ES-I3 (cell line): Measurements from ENCODE around the gene USP13.
"Not testable (repeated sequence)": the region's sequence is repeated elsewhere in the genome, so short reads cannot be mapped to it uniquely, and the experiment has no call there.

Experiments
- H3K36me3 ChIP-seq: 2 replicates; pipeline ENCODE4 v1.6.1; 2013; ENCODE audit warnings: mild to moderate bottlenecking, low read length, control low read depth, moderate library complexity; ENCODE audit not compliant: insufficient read depth
- H3K4me1 ChIP-seq: 2 replicates; pipeline ENCODE4 v1.6.1; 2013; ENCODE audit warnings: mild to moderate bottlenecking, control low read depth, low read length; ENCODE audit not compliant: insufficient read depth
- H3K9ac ChIP-seq: 2 replicates; pipeline ENCODE4 v1.6.1; 2013; ENCODE audit warnings: low read depth, mild to moderate bottlenecking, low read length, moderate library complexity
- H3K9me3 ChIP-seq: 2 replicates; pipeline ENCODE4 v1.6.1; 2013; ENCODE audit warnings: mild to moderate bottlenecking, low read length, moderate library complexity; ENCODE audit not compliant: control insufficient read depth, insufficient read depth

The USP13 gene

DNA sequence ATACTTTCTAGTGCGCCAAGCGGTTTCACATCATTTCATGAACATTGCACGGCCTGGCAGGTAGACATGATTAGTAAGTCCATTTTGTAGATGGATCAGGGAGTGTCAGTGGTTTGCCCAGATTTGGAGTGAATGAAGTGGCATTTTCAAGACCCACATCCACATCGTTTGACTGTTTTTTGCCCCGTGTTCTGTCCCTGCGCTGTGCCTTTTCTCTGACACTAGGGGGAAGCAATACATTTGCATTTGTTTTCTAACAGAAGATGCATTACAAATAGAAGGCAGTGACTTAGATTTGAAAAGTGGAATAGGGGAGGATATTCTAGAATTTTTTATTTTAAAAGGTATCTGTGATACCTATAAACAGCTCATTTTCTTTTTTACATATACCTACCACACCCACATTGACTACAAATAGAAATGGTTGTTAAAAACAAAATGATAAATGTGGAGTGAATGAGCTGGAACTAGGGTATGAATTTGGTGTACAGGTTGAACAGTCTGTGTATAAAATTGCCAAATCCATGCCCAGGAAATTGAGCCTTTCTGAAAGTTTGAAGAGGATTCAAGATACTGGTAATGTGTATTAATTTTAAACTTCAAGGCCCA lies 98.0 kb downstream of the USP13 start:
- no peaks in the 10 kb centered on the region for H3K9me3 ChIP-seq
- H3K36me3 ChIP-seq = peaks cover 4% of the 10 kb centered on the region; the same call in 1 of the 2 replicates
- H3K4me1 ChIP-seq = no peaks in the 10 kb centered on the region
- H3K9ac ChIP-seq = no peak overlapping the region

DNA sequence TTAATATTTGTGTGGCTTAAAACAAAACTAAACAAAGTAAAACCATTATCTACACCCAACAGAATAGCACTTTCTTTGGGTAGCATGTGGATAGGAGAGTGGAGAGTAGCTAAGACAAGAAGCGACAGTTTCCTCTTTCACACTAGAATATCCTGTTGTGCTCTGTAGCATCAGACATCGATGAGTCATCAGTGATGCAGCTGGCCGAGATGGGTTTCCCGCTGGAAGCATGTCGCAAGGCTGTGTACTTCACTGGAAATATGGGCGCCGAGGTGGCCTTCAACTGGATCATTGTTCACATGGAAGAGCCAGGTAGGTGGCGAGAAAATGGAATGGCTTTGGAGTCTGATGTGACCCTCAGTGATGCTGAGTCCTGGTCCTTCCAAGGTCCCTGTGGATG lies 108.1 kb downstream of the USP13 start:
- H3K36me3 ChIP-seq = 0 out of 2 replicates have a peak, but pooled peaks cover under 1% of the 10 kb centered on the region
- H3K4me1 ChIP-seq = no peaks in the 10 kb centered on the region
- H3K9ac ChIP-seq = no peak overlapping the region
- H3K9me3 ChIP-seq = no peaks in the 10 kb centered on the region

DNA sequence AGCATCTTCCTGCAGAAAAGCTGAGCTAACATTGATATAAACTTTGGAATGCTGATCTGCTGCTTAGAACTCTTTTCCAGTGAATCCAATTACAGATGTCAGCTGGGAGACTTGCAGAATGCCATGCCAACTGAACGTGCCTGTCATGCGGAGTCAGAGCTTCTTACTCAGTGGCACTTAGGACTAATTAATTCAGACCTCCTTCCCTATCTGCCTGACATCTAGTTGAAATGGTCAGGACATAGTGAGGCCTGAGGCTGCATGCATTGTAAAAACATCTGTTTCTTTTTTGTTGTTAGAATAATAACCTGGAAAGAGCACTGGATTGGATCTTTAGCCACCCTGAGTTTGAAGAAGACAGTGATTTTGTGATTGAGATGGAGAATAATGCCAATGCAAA lies 112.6 kb downstream of the USP13 start:
- Histone ChIP-seq H3K9me3 (no peaks in the 10 kb centered on the region), H3K36me3 (peaks cover 5% of the 10 kb centered on the region), H3K4me1 (no peaks in the 10 kb centered on the region), H3K9ac (no peak overlapping the region)

DNA sequence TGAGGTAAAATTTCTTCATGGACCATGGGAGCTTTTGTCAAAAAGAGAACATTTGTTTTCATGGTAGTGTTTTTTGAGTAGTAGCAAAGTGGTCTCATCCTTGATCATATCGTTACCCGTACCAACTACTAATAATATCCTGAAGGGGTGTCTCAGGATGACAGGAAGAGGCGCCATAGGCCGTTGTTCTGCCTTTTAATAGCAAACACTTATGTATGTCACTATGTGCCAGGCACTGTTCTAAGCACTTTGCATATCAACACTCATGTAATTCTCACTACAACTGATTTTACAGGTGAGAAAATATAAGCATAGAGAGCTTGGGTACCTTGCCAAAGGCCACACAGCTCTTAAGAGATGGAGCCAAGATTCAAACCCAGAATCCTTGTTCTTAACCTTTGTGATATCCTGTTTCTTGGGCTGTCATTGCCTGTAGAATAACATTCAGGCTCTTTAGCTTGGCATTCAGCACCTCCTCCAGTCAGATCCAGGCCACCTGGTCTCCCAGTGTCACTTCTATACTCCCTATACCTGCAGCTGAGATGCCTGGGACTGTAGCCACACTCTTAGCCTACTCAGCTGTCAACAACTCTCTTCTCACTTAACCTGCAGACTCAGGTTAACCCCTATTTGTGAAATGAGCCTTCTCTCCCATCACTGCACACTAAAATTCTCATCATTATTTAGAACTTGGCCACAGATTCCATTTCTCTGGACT lies 113.7 kb downstream of the USP13 start:
- H3K36me3 ChIP-seq = peaks cover 5% of the 10 kb centered on the region
- peaks cover 6% of the 10 kb centered on the region; the same call in 1 of the 2 replicates for H3K4me1 ChIP-seq
- no peaks in the 10 kb centered on the region for H3K9me3 ChIP-seq
- no peak overlapping the region for H3K9ac ChIP-seq

DNA sequence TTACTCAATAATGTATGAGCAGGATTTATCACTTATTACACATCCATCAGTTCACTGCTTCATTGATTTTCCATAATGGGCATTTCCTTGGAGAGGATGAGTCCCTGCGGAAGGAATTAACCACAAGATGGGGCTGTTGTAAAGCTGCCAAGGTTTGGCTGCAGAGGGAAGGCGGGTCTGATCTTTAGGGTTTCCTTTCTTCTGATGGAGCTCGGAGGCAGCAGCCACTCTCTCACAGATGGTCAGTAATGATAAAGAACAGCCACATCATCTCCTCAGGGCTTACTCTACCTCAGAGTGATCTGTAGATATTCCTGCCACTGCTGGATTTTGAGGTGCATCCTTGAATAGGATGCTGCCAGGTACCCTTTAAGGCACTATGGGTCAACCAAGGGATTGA lies 115.2 kb downstream of the USP13 start:
- no peak overlapping the region for H3K9ac ChIP-seq
- peaks cover 5% of the 10 kb centered on the region for H3K36me3 ChIP-seq
- peaks cover 14% of the 10 kb centered on the region for H3K4me1 ChIP-seq
- no peaks in the 10 kb centered on the region for H3K9me3 ChIP-seq

DNA sequence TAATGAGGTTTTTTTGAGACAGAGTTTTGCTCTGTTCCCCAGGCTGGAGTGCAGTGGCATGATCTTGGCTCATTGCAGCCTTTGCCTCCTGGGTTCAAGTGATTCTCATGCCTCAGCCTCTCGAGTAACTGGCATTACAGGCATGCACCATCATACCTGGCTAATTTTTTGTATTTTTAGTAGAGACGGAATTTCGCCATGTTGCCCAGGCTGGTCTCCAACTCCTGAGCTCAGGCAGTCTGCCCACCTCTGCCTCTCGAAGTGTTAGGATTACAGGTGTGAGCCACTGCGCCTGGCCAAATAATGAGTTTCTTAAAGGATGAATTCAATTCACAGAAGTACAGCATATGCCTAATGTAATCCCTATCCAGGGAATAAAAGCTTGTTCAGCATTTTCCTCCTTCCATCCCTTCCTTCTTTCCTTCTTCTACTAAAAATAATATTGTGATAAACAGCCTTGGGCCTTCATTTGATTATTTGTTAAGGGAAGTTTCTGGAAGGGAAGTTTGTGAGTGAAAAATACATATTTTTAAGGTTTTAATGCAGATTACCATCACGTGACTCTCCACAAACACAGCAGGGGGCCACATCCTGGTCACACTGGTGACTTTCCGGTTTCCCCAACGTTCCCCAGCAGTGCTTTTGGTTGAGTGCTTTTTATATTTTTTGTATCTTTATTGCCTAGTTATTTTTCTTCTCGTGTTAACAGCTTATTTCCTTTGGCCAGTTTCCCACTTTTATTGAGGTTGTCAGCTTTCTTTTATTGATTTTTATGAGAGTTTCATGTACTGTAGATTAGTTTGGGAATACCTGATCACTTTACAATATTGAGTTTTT lies 116.8 kb downstream of the USP13 start:
- Histone ChIP-seq H3K4me1 (peaks cover 14% of the 10 kb centered on the region), H3K9ac (no peak overlapping the region), H3K9me3 (no peaks in the 10 kb centered on the region; the same call in 1 of the 2 replicates), H3K36me3 (peaks cover 9% of the 10 kb centered on the region)

DNA sequence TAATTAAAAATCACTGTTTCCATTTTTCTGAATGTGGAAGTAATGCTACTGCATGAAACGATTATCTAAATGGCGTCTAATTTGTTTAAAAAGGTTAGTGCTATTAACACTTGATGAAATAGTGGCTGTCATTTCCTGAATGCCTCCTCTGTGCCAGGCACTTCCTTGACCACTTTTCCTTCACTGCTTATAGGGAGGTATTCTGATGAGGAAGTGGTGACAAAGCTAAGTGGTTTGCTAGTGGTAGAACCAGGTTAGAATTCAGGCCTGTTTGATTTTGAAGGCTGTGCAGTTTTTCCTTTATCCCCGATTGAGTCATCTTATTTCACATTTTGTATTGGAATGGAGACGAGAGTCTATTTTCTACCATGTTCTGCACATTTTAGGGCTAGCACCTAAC lies 119.0 kb downstream of the USP13 start:
- peaks cover 4% of the 10 kb centered on the region; the same call in 1 of the 2 replicates for H3K36me3 ChIP-seq
- H3K4me1 ChIP-seq = peaks cover 14% of the 10 kb centered on the region
- H3K9ac ChIP-seq = no peak overlapping the region
- H3K9me3 ChIP-seq = peaks cover 5% of the 10 kb centered on the region

DNA sequence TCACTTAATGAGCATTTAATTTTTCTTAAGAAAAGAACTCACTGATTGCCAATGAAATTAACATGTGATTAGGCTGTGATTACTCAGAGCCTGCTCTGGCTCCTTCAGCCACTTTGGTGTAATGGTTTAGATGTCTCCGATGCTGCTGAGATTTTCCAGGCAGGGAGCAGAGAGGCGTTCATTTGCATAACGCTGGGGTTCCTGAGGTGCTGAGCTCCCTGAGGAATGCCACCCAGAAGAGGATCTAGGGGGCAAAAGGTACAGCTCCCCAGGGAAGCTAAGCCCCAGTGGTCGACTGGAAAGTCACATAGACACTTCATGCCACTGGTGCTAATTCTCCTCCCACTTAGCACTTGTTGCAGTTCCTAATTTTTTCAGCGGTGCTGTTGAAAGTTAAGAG lies 119.5 kb downstream of the USP13 start:
- H3K9ac ChIP-seq = no peak overlapping the region
- H3K9me3 ChIP-seq = peaks cover 5% of the 10 kb centered on the region

DNA sequence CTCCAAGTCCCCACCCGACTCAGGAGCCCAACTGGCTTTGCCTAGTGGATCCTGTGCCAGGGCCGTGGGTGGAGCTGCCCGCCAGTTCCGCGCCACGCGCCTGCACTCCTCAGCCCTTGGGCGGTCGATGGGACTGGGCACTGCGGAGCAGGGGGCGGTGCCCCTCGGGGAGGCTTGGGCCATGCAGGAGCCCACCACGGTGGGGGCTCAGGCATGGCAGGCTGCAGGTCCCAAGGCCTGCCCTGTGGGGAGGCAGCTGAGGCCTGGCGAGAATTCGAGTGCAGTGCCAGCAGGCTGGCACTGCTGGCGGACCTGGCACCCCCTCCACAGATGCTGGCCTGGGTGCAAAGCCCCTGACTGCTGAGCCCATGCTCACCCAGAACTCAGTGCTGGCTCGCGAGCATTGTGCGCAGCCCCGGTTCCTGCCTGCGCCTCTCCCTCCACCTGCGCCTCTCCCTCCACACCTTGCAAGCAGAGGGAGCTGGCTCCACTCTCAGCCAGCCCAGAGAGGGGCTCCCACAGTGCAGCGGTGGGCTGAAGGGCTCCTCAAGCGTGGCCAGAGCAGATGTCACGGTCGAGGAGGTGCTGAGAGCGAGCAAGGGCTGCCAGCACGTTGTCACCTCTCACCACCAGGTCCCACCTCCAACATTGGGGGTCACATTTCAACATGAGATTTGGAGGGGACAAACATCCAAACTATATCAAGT lies 122.7 kb downstream of the USP13 start:
- Histone ChIP-seq H3K9ac (no peak overlapping the region), H3K36me3 (peaks cover 4% of the 10 kb centered on the region; the same call in 1 of the 2 replicates), H3K4me1 (peaks cover 14% of the 10 kb centered on the region), H3K9me3 (peaks cover 5% of the 10 kb centered on the region)

More for the DNA sequence above, 119.5 kb downstream of the USP13 start:
- Histone ChIP-seq H3K4me1 (peaks cover 14% of the 10 kb centered on the region), H3K36me3 (peaks cover 4% of the 10 kb centered on the region; the same call in 1 of the 2 replicates)

DNA sequence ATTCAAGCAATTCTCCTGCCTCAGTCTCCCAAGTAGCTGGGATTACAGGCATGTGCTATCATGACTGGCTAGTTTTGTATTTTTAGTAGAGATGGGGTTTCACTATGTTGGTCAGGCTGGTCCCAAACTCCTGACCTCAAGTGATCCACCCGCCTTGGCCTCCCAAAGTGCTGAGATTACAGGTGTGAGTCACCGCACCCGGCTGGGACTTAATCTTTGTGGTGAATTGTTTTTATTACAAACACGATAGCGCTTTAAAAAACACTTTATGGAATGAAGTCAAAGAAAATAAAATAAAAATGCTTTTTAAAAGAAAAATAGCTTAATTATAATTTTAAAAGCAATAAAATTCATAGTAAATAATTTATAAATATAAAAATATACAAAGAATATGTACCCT lies 130.0 kb downstream of the USP13 start:
- not testable (repeated sequence) for H3K4me1 ChIP-seq, H3K9ac ChIP-seq, H3K9me3 ChIP-seq, H3K36me3 ChIP-seq

DNA sequence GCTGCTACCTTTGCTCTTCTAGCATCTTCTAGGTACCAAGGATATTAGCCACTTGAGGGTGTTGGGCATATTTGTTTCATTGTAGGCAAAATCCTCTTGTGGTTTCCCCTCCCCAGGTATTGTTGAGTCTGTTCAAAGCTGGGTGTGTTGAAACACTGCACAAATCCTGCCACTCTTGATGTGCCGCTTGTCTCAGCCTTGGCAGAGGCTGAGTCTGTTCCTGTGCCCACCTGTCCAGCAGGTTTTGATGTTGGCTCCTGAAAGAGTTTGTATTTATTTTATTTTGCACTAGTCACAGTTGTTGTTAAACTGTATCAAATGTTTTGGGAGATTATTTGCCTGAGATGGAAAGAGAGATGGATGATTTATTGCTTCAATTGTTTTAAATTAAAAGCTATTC lies 136.2 kb downstream of the USP13 start:
- H3K36me3 ChIP-seq = peaks cover 2% of the 10 kb centered on the region; the same call in 1 of the 2 replicates

DNA sequence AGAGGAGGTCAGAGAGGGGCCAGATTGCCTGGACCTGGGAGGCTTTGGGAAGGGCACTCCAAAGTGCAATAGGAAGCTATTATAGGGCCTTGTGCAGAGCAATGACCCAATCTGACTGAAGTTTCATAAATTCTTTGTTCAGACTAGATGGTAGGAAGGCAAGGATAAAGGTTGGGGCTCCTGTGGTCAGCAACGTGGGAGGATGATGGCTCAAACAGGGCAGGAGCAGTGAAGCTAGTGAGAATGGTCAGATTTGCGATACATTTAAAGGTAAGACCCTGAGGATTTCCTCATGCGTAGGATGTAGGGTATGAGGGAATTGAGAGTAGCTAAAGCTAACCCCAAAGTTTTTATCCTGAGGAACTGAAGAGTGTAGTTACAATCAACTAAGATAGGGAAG lies 139.0 kb downstream of the USP13 start:
- peaks cover 2% of the 10 kb centered on the region; the same call in 1 of the 2 replicates for H3K36me3 ChIP-seq
- no peaks in the 10 kb centered on the region for H3K4me1 ChIP-seq
- H3K9ac ChIP-seq = no peak overlapping the region
- no peaks in the 10 kb centered on the region for H3K9me3 ChIP-seq

More for the DNA sequence above, 136.2 kb downstream of the USP13 start:
- H3K9me3 ChIP-seq = no peaks in the 10 kb centered on the region
- H3K9ac ChIP-seq = no peak overlapping the region
- H3K4me1 ChIP-seq = no peaks in the 10 kb centered on the region

DNA sequence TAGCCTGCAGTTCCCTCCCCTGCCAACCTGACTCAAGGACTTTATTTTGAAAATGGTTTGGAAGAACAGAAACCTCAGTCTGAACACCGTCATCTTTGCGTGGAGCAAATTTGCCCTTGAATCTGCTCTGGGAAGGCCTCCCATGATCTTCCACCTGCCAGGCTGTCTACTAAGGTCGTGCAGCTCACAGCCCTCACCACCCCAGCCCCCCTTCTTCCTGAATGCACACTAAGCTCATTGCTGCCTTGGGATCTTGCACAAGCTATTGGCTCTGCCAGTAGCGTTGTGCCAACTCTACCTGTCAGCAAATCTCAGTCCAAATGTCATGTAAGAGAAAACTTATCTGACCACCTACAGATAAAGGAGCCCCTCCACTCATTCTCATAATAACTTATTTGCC lies 141.5 kb downstream of the USP13 start:
- no peaks in the 10 kb centered on the region for H3K9me3 ChIP-seq
- peaks cover 2% of the 10 kb centered on the region; the same call in 1 of the 2 replicates for H3K36me3 ChIP-seq
- H3K4me1 ChIP-seq = no peaks in the 10 kb centered on the region
- H3K9ac ChIP-seq = no peak overlapping the region

DNA sequence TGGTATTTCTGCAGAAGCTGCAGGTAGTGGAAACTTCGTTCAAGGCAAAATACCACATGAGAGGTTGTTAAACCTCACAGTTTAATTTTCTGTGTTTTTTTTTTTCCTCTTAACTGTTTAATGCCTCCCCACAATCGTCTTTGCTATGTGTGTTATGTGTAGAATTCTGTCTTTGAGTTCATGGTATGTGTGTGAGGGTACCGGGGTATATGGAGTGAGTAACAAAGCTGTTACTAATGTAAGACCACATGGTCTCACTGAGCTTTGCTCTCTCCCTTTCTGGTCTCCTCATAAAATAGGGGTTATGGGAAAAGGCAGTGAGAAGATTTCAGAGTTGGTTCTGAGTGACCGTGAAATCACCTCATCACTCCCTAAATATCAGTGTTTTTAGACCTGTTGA lies 143.6 kb downstream of the USP13 start:
- no peaks in the 10 kb centered on the region for H3K9me3 ChIP-seq
- H3K9ac ChIP-seq = no peak overlapping the region
- H3K4me1 ChIP-seq = no peaks in the 10 kb centered on the region
- no peaks in the 10 kb centered on the region for H3K36me3 ChIP-seq
